ENCODE results near the gene DHCR24. TPM values are rescaled to one million over a fixed set of nuclear protein-coding genes. Genes with fewer than 3 reads are reported as not detected.

The DHCR24 gene
- polyA plus RNA-seq, 2 of the 4 experiments (the other 2 are of a cell fraction), result 29.9 to 33.3 TPM

GRCh38 chr1:54928327-54928726, 41.3 kb upstream of the DHCR24 start:
- Histone ChIP-seq H3K9me3 (no peaks in the 10 kb centered on the region), H3K4me2 (no peak overlapping the region), H3K4me3 (no peak overlapping the region), H3K27ac (no peak overlapping the region), H3K4me1 (no peaks in the 10 kb centered on the region)
- TF ChIP-seq FOXS1 (CRISPR knock-in tag; IDR thresholded peaks at IDR 0.05), result no peak
- no peak for TF ChIP-seq RCOR1 (IDR thresholded peaks at IDR 0.05; ENCODE audit: low read depth, low read length)
- no peak for TF ChIP-seq ATOH8 (CRISPR knock-in tag; IDR thresholded peaks at IDR 0.05; ENCODE audit: low read depth)
- TF ChIP-seq RAD21 (conservative IDR thresholded peaks at IDR 0.05 in 1 of 2, IDR thresholded peaks at IDR 0.05 in 1 of 2), result no peak
- no peak for TF ChIP-seq POLR2AphosphoS2 (conservative IDR thresholded peaks at IDR 0.05; ENCODE audit: low read length)
- no peak for TF ChIP-seq GATA3 (IDR thresholded peaks at IDR 0.05; ENCODE audit: borderline replicate concordance)
- DNase-seq (ENCODE audit: low read depth in 1 of 2, low spot score in 1 of 2), result no peak
- POLR2A ChIA-PET, result no interaction called here
- CTCF ChIA-PET, result interaction anchor here (0.7 to 3.7 kb wide), 2 partner anchors 29 to 68 kb away, joined by 4 to 14 read pairs; no protein-coding TSS in a partner anchor
- no peak for FAIRE-seq
- 40% methylated on average over 2 of the region's 2 CpGs for WGBS (ENCODE audit: missing lambda C conversion rate)
- no peak for ATAC-seq

- Histone ChIP-seq H3K27ac (no peak overlapping the region), H3K4me2 (no peak overlapping the region), H3K4me3 (no peak overlapping the region), H3K9me3 (no peaks in the 10 kb centered on the region), H3K4me1 (no peaks in the 10 kb centered on the region)
- DNase-seq (ENCODE audit: low read depth in 1 of 2, low spot score in 1 of 2), result no peak
- 79% methylated on average over 8 of the region's 8 CpGs for WGBS (ENCODE audit: missing lambda C conversion rate)
- no peak for ATAC-seq
- ChIA-PET POLR2A (no interaction called here), CTCF (no interaction called here)
- no peak for FAIRE-seq
- TF ChIP-seq PHF8 (IDR thresholded peaks at IDR 0.05; ENCODE audit: borderline replicate concordance, low read depth), result no peak
- no peak for TF ChIP-seq ELK1 (IDR thresholded peaks at IDR 0.05; ENCODE audit: low read depth, low read length)
- TF ChIP-seq POLR2A (IDR thresholded peaks at IDR 0.05; ENCODE audit: low read length), result no peak
- TF ChIP-seq MAX (IDR thresholded peaks at IDR 0.05), result no peak
- TF ChIP-seq CHD2 (IDR thresholded peaks at IDR 0.05; ENCODE audit: low read length, partially characterized antibody), result no peak
- TF ChIP-seq HOXA7 (CRISPR knock-in tag; IDR thresholded peaks at IDR 0.05), result no peak
- TF ChIP-seq CHD4 (IDR thresholded peaks at IDR 0.05; ENCODE audit: borderline replicate concordance), result no peak
- TF ChIP-seq REST (IDR thresholded peaks at IDR 0.05), result no peak
Measured at GRCh38 chr1:54927472-54928240, 40.7 kb upstream of the DHCR24 start.

- Histone ChIP-seq H3K4me1 (no peaks in the 10 kb centered on the region), H3K4me2 (no peak overlapping the region), H3K9me3 (no peaks in the 10 kb centered on the region), H3K27ac (no peak overlapping the region), H3K4me3 (no peak overlapping the region)
- DNase-seq (ENCODE audit: low read depth in 1 of 2, low spot score in 1 of 2), result no peak
- no peak for FAIRE-seq
- CTCF ChIA-PET, result interaction anchor here (0.8 kb wide), 1 partner anchor 69 kb away, joined by 3 read pairs; no protein-coding TSS in a partner anchor
- WGBS (ENCODE audit: missing lambda C conversion rate), result 41% methylated on average over 2 of the region's 2 CpGs
- no peak for ATAC-seq
- POLR2A ChIA-PET, result no interaction called here
- TF ChIP-seq EP300 (IDR thresholded peaks at IDR 0.05), result no peak
- peak; percentile 28 for TF ChIP-seq MAFK (IDR thresholded peaks at IDR 0.05; ENCODE audit: partially characterized antibody)
Measured at GRCh38 chr1:54926970-54927369, 40.0 kb upstream of the DHCR24 start.

Measured in A549 (cell line).